ENCODE measurements around the gene RANGAP1.

DNA sequence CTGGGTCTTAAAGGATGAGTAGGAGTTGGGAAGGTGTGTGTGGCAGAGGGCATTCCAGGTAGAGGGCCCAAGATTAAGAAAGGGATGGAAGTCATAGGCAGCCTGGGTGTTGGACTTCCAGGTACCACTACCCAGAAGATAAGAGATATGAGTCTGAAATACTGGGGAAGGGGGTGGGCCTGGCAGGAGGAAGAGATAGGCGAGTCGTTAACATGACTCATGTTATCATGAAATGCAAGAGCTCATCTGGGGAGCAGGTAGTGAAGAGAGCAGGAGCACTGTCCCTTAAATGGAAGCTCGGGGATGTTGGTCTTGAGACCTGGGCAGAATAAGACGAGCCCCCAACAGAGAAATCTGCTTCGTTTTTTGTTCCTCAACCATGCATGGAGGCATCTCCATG, 25.5 kb upstream of the RANGAP1 start:
- TF ChIP-seq, protein P1, sequence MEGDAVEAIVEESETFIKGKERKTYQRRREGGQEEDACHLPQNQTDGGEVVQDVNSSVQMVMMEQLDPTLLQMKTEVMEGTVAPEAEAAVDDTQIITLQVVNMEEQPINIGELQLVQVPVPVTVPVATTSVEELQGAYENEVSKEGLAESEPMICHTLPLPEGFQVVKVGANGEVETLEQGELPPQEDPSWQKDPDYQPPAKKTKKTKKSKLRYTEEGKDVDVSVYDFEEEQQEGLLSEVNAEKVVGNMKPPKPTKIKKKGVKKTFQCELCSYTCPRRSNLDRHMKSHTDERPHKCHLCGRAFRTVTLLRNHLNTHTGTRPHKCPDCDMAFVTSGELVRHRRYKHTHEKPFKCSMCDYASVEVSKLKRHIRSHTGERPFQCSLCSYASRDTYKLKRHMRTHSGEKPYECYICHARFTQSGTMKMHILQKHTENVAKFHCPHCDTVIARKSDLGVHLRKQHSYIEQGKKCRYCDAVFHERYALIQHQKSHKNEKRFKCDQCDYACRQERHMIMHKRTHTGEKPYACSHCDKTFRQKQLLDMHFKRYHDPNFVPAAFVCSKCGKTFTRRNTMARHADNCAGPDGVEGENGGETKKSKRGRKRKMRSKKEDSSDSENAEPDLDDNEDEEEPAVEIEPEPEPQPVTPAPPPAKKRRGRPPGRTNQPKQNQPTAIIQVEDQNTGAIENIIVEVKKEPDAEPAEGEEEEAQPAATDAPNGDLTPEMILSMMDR (IDR thresholded peaks at IDR 0.05 in 8 of 11, conservative IDR thresholded peaks at IDR 0.05 in 3 of 11): no peak
- TF ChIP-seq POLR2A (IDR thresholded peaks at IDR 0.05) (no peak), POLR2AphosphoS5 (IDR thresholded peaks at IDR 0.05) (no peak)

Measured in spleen (tissue), 7 donors.